Astrocyte (in vitro differentiated cells and primary cell): ENCODE measurements around the gene HMCN2. TPM values are rescaled to one million over a fixed set of nuclear protein-coding genes. Genes with fewer than 3 reads are reported as not detected.

ENCODE experiments used
- DNase-seq: peaks from one replicate; pipeline ENCODE4 v3.0.0-alpha.2; 2010; ENCODE audit warnings: low read depth
- FAIRE-seq: peaks from 2 replicates; lab custom pipeline; 2011; peaks lifted over from hg19 to GRCh38; lab: Jason Lieb, UNC
- H2AFZ ChIP-seq: 2 replicates; pipeline ENCODE4 v1.6.0; 2012; ENCODE audit warnings: low read depth, low read length, inconsistent platforms
- H3K27ac ChIP-seq: 2 replicates; pipeline ENCODE4 v1.5.1; 2011; ENCODE audit warnings: low read depth, low read length, inconsistent platforms
- H3K27me3 ChIP-seq: 2 replicates; pipeline ENCODE4 v1.6.0; 2011; ENCODE audit warnings: low read length, inconsistent platforms; ENCODE audit not compliant: insufficient read depth
- H3K36me3 ChIP-seq: 2 replicates; pipeline ENCODE4 v1.5.1; 2011; ENCODE audit warnings: low read length, inconsistent platforms; ENCODE audit not compliant: insufficient read depth
- H3K4me1 ChIP-seq: 2 replicates; pipeline ENCODE4 v1.5.1; 2011; ENCODE audit warnings: low read length, inconsistent platforms; ENCODE audit not compliant: insufficient read depth
- H3K4me2 ChIP-seq: 2 replicates; pipeline ENCODE4 v1.6.0; 2012; ENCODE audit warnings: low read length, inconsistent platforms
- H3K4me3 ChIP-seq: 2 replicates; pipeline ENCODE4 v1.5.1; 2011; ENCODE audit warnings: low read depth, mild to moderate bottlenecking, low read length, inconsistent platforms; ENCODE audit not compliant: insufficient read depth
- H3K79me2 ChIP-seq: 2 replicates; pipeline ENCODE4 v1.6.0; 2012; ENCODE audit warnings: mild to moderate bottlenecking, low read length, inconsistent platforms; ENCODE audit not compliant: insufficient read depth
- H3K9ac ChIP-seq: 2 replicates; pipeline ENCODE4 v1.6.0; 2012; ENCODE audit warnings: mild to moderate bottlenecking, low read length, inconsistent platforms
- H3K9me3 ChIP-seq: 2 replicates; pipeline ENCODE4 v1.5.1; 2012; ENCODE audit warnings: low read depth, mild to moderate bottlenecking, low read length, inconsistent platforms; ENCODE audit not compliant: insufficient read depth
- H4K20me1 ChIP-seq: 2 replicates; pipeline ENCODE4 v1.6.0; 2012; ENCODE audit warnings: low read length, inconsistent platforms; ENCODE audit not compliant: insufficient read depth
- H3K27ac Mint-ChIP-seq: one replicate; pipeline ENCODE4 v1.8.0; 2021; ENCODE audit warnings: mild to moderate bottlenecking, mixed read lengths; ENCODE audit not compliant: unreplicated experiment
- H3K27me3 Mint-ChIP-seq: one replicate; pipeline ENCODE4 v1.8.0; 2021; ENCODE audit warnings: low read depth, mixed read lengths; ENCODE audit not compliant: unreplicated experiment
- H3K36me3 Mint-ChIP-seq: one replicate; pipeline ENCODE4 v1.8.0; 2021; ENCODE audit warnings: low read depth, mixed read lengths; ENCODE audit not compliant: unreplicated experiment
- H3K4me1 Mint-ChIP-seq: one replicate; pipeline ENCODE4 v1.8.0; 2021; ENCODE audit warnings: low read depth, mixed read lengths; ENCODE audit not compliant: unreplicated experiment
- H3K4me3 Mint-ChIP-seq: one replicate; pipeline ENCODE4 v1.8.0; 2021; ENCODE audit warnings: mild to moderate bottlenecking, moderate library complexity, mixed read lengths; ENCODE audit not compliant: unreplicated experiment
- H3K9me3 Mint-ChIP-seq: one replicate; pipeline ENCODE4 v1.8.0; 2021; ENCODE audit warnings: mild to moderate bottlenecking, mixed read lengths; ENCODE audit not compliant: unreplicated experiment
- EZH2 ChIP-seq: IDR thresholded peaks from 2 replicates; pipeline ENCODE4 v1.6.1; 2012; ENCODE audit warnings: mild to moderate bottlenecking, low read length, inconsistent platforms; ENCODE audit not compliant: insufficient read depth
- total RNA-seq: library from RNA; stranded (reverse); gene quantifications from 2 replicates; pipeline ENCODE4 v1.2.1, GENCODE V29; 2021
- TF ChIP-seq, protein P1 (sequence below): IDR thresholded peaks from 2 replicates; pipeline ENCODE4 v1.5.1; 2011; ENCODE audit warnings: low read depth, mild to moderate bottlenecking, inconsistent platforms, low read length, moderate library complexity; ENCODE audit not compliant: insufficient read depth

The HMCN2 gene
- total RNA-seq, 1 donor from 2014 or later: 1.6 TPM

- DNase-seq: no peak
- Histone ChIP-seq H3K27ac (no peak overlapping the region), H3K27me3 (peaks cover 39% of the 10 kb centered on the region), H3K9me3 (no peaks in the 10 kb centered on the region), H3K9ac (no peak overlapping the region), H3K79me2 (no peaks in the 10 kb centered on the region), H4K20me1 (no peaks in the 10 kb centered on the region), H3K4me2 (no peak overlapping the region), H2AFZ (no peak overlapping the region), H3K36me3 (no peaks in the 10 kb centered on the region), H3K4me3 (no peak overlapping the region), H3K4me1 (no peaks in the 10 kb centered on the region)
- Mint-ChIP-seq H3K27me3 (peaks cover 7% of the 10 kb centered on the region), H3K9me3 (no peaks in the 10 kb centered on the region), H3K4me1 (no peaks in the 10 kb centered on the region), H3K4me3 (no peak overlapping the region), H3K27ac (no peak overlapping the region), H3K36me3 (peaks cover 18% of the 10 kb centered on the region)
- FAIRE-seq: no peak
- TF ChIP-seq EZH2: no peak
- TF ChIP-seq, protein P1, sequence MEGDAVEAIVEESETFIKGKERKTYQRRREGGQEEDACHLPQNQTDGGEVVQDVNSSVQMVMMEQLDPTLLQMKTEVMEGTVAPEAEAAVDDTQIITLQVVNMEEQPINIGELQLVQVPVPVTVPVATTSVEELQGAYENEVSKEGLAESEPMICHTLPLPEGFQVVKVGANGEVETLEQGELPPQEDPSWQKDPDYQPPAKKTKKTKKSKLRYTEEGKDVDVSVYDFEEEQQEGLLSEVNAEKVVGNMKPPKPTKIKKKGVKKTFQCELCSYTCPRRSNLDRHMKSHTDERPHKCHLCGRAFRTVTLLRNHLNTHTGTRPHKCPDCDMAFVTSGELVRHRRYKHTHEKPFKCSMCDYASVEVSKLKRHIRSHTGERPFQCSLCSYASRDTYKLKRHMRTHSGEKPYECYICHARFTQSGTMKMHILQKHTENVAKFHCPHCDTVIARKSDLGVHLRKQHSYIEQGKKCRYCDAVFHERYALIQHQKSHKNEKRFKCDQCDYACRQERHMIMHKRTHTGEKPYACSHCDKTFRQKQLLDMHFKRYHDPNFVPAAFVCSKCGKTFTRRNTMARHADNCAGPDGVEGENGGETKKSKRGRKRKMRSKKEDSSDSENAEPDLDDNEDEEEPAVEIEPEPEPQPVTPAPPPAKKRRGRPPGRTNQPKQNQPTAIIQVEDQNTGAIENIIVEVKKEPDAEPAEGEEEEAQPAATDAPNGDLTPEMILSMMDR: no peak
Observed at GRCh38 chr9:130468566-130468965, 203.0 kb downstream of the HMCN2 start.

DNA sequence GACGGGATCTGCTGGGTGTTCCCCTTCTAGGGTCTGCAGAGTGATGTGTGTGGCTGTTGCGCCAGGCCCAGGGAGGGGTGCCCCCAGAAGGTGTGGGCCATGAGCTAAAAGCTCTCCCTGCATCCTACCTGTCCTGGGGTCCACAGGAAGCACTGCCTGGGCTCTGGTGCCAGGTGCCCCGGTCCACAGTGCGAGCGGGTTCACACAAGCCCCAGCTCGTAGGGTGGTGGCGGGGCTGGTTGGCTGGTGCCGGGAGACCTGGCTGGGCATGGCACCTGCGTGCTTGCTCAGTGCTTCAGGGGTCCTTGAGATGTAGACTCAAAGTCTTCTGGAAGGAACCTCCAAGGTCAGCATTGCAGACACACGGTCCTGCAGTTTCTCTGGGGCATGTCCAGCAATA lies 204.7 kb downstream of the HMCN2 start:
- Histone ChIP-seq H3K36me3 (no peaks in the 10 kb centered on the region), H3K4me1 (no peaks in the 10 kb centered on the region), H3K9me3 (no peaks in the 10 kb centered on the region), H3K4me2 (no peak overlapping the region), H4K20me1 (no peaks in the 10 kb centered on the region), H2AFZ (no peak overlapping the region), H3K9ac (no peak overlapping the region), H3K79me2 (no peaks in the 10 kb centered on the region), H3K27me3 (peaks cover 50% of the 10 kb centered on the region), H3K27ac (no peak overlapping the region), H3K4me3 (no peak overlapping the region)
- FAIRE-seq: no peak
- no peak overlapping the region for H3K4me3 Mint-ChIP-seq
- H3K27ac Mint-ChIP-seq: no peak overlapping the region
- TF ChIP-seq, protein P1: no peak
- TF ChIP-seq EZH2: no peak
- H3K36me3 Mint-ChIP-seq: peaks cover 16% of the 10 kb centered on the region
- no peak for DNase-seq
- H3K4me1 Mint-ChIP-seq: no peaks in the 10 kb centered on the region
- H3K27me3 Mint-ChIP-seq: peaks cover 7% of the 10 kb centered on the region
- no peaks in the 10 kb centered on the region for H3K9me3 Mint-ChIP-seq

DNA sequence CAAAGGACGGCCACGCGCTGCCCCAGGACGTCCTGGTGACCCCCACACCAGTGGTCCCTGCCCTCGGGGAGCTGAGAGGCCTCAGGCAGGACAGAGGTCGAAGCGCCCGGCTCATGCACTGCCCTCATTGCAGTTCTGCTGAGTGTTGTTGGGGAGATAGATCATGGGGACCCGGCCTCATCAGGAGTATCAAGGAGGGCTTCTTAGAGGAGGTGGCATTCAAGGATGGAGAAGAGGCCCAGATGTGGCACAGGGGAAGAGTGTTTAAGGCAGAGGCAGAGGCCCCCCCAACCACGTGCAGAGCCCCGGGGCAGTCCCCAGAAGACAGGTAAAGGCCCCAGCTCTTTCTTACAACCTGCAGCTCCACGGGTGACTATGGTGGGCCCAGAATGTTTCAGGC lies 205.4 kb downstream of the HMCN2 start:
- Histone ChIP-seq H3K4me1 (no peaks in the 10 kb centered on the region), H4K20me1 (no peaks in the 10 kb centered on the region), H3K79me2 (no peaks in the 10 kb centered on the region), H3K36me3 (no peaks in the 10 kb centered on the region), H3K9me3 (no peaks in the 10 kb centered on the region), H2AFZ (no peak overlapping the region), H3K27ac (no peak overlapping the region), H3K4me2 (no peak overlapping the region), H3K9ac (no peak overlapping the region), H3K27me3 (peaks cover 50% of the 10 kb centered on the region), H3K4me3 (no peak overlapping the region)
- FAIRE-seq (no peak), DNase-seq (no peak)
- H3K4me1 Mint-ChIP-seq: no peaks in the 10 kb centered on the region
- H3K27ac Mint-ChIP-seq: no peak overlapping the region
- H3K4me3 Mint-ChIP-seq: no peak overlapping the region
- no peak for TF ChIP-seq EZH2
- TF ChIP-seq, protein P1: no peak
- H3K27me3 Mint-ChIP-seq: peaks cover 9% of the 10 kb centered on the region
- peaks cover 16% of the 10 kb centered on the region for H3K36me3 Mint-ChIP-seq
- H3K9me3 Mint-ChIP-seq: no peaks in the 10 kb centered on the region
